ENCODE data around the gene TMEM135. TPM values are rescaled to one million over a fixed set of nuclear protein-coding genes. Genes with fewer than 3 reads are reported as not detected.
"Not testable (repeated sequence)": the region's sequence is repeated elsewhere in the genome, so short reads cannot be mapped to it uniquely, and the experiment has no call there.

Gene TMEM135
- total RNA-seq, 4 donors from 2014 or later = 13.1 to 123 (median 19.1) TPM

DNA sequence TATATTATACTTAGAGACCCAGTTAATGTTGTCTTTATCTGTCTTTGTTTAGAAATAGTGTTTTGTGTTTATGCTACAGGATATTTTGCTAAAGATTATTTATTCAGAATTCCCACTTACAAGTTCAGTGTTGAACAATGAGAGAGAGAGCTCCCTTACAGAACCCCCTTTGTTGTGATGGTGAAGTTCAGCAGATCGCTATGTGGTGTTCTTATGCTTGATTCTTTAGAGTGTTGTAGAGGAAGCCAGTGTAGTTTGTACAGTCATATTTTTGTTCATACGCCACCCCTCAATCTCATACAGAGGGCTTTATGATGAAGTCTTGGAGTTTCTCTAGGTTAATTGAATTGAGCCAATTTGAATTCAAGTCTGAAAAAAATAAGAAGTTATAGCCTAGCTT lies 150.2 kb downstream of the TMEM135 start:
- in situ Hi-C loops (cut with MboI; ENCODE audit: low pct_ligation_motif_present in 1 of 4, low pct_unique_long_range_greater_than_20kb in 1 of 4, low sequenced_read_pairs in 3 of 4) (no loop called here), intact Hi-C loops (cut with DNase I; ENCODE audit: low total_unique reads) (no loop called here)
- no peaks in the 10 kb centered on the region for H3K9me3 ChIP-seq
- TF ChIP-seq POLR2A (IDR thresholded peaks at IDR 0.05) (no peak), POLR2AphosphoS5 (IDR thresholded peaks at IDR 0.05) (no peak), EP300 (IDR thresholded peaks at IDR 0.05; ENCODE audit: low read depth) (no peak)
- TF ChIP-seq, protein P1, sequence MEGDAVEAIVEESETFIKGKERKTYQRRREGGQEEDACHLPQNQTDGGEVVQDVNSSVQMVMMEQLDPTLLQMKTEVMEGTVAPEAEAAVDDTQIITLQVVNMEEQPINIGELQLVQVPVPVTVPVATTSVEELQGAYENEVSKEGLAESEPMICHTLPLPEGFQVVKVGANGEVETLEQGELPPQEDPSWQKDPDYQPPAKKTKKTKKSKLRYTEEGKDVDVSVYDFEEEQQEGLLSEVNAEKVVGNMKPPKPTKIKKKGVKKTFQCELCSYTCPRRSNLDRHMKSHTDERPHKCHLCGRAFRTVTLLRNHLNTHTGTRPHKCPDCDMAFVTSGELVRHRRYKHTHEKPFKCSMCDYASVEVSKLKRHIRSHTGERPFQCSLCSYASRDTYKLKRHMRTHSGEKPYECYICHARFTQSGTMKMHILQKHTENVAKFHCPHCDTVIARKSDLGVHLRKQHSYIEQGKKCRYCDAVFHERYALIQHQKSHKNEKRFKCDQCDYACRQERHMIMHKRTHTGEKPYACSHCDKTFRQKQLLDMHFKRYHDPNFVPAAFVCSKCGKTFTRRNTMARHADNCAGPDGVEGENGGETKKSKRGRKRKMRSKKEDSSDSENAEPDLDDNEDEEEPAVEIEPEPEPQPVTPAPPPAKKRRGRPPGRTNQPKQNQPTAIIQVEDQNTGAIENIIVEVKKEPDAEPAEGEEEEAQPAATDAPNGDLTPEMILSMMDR (IDR thresholded peaks at IDR 0.05) = no peak
- no peak overlapping the region for H3K4me3 ChIP-seq
- H3K27me3 ChIP-seq = no peaks in the 10 kb centered on the region
- no peaks in the 10 kb centered on the region for H3K36me3 ChIP-seq
- DNase-seq = no peak
- no peaks in the 10 kb centered on the region for H3K4me1 ChIP-seq
- no peak overlapping the region for H3K27ac ChIP-seq
- WGBS, 2 donors (ENCODE audit: low coverage in 1 of 2) = 89 to 100% methylated on average over 2 of the region's 2 CpGs

GRCh38 chr11:87188396-87188795 lies 150.7 kb downstream of the TMEM135 start:
- intact Hi-C loops (cut with DNase I; ENCODE audit: low total_unique reads); H3K36me3 ChIP-seq; H3K27me3 ChIP-seq; H3K27ac ChIP-seq; DNase-seq; H3K4me1 ChIP-seq; H3K4me3 ChIP-seq; H3K9me3 ChIP-seq; in situ Hi-C loops (cut with MboI; ENCODE audit: low pct_ligation_motif_present in 1 of 4, low pct_unique_long_range_greater_than_20kb in 1 of 4, low sequenced_read_pairs in 3 of 4): not testable (repeated sequence)
- 90 to 94% methylated on average over 8 of the region's 8 CpGs for WGBS, 2 donors (ENCODE audit: low coverage in 1 of 2)

DNA sequence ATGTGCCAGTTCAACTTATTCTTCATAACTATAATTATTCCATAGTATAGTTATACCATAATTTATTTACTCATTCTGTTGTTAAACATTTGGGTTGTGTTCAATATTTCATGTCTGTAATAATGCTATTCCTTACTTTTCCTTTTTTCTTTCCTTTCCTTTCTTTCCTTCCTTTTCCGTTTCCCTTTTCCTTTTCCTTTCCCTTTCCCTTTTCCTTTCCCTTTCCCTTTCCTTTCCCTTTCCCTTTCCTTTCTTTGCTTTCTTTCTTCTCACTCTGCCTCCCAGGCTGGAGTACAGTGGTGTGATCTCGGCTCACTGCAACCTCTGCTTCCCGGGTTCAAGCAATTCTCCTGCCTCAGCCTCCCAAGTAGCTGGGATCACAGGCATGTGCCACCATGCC lies 151.2 kb downstream of the TMEM135 start:
- in situ Hi-C loops (cut with MboI; ENCODE audit: low pct_ligation_motif_present in 1 of 4, low pct_unique_long_range_greater_than_20kb in 1 of 4, low sequenced_read_pairs in 3 of 4); H3K27me3 ChIP-seq; H3K9me3 ChIP-seq; DNase-seq; H3K4me1 ChIP-seq; H3K27ac ChIP-seq; H3K36me3 ChIP-seq; intact Hi-C loops (cut with DNase I; ENCODE audit: low total_unique reads); H3K4me3 ChIP-seq: not testable (repeated sequence)
- 88 to 100% methylated on average over 3 of the region's 3 CpGs for WGBS, 2 donors (ENCODE audit: low coverage in 1 of 2)

GRCh38 chr11:87190071-87190470 lies 152.3 kb downstream of the TMEM135 start:
- in situ Hi-C loops (cut with MboI; ENCODE audit: low pct_ligation_motif_present in 1 of 4, low pct_unique_long_range_greater_than_20kb in 1 of 4, low sequenced_read_pairs in 3 of 4) (no loop called here), intact Hi-C loops (cut with DNase I; ENCODE audit: low total_unique reads) (no loop called here)
- H3K4me3 ChIP-seq = no peak overlapping the region
- 83 to 89% methylated on average over 1 of the region's 1 CpG for WGBS, 2 donors (ENCODE audit: low coverage in 1 of 2)
- no peaks in the 10 kb centered on the region for H3K4me1 ChIP-seq
- H3K27me3 ChIP-seq = no peaks in the 10 kb centered on the region
- H3K36me3 ChIP-seq = no peaks in the 10 kb centered on the region
- TF ChIP-seq, protein P1 (IDR thresholded peaks at IDR 0.05) = no peak
- TF ChIP-seq EP300 (IDR thresholded peaks at IDR 0.05; ENCODE audit: low read depth) (no peak), POLR2AphosphoS5 (IDR thresholded peaks at IDR 0.05) (no peak), POLR2A (IDR thresholded peaks at IDR 0.05) (no peak)
- DNase-seq = no peak
- H3K27ac ChIP-seq = no peak overlapping the region
- H3K9me3 ChIP-seq = no peaks in the 10 kb centered on the region

DNA sequence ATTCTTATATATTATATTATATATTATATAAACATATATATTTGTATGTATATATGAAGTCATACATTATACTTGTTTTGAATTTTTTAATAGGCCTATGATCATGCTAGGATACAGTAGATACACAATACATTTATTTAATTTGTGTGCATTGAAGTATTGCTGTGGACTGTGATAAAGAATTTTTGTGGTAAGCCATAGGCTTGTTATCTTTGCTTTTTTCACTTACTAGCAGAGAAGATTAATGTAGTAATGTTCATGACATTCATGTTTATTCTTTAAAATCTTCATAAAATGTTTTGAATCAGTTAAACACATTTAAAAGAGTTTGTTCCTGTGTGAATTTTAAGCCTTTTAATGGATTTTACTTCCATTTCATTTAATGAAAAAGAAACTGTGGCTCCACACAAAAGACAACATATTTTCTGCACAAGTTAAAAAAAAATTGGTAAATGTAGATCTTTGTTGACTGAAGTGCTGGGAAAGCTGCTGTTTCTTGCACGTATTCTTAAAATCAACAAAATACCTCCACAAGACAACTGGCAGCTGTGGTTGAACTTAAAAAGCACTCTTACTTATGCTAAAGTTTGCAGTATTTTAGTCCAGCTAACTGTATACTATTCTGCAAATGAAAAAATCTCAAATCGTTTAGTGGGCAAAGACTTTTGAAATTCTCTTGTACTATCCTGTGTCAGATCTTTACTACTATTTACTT lies 156.2 kb downstream of the TMEM135 start:
- H3K36me3 ChIP-seq = no peaks in the 10 kb centered on the region
- no peaks in the 10 kb centered on the region for H3K27me3 ChIP-seq
- intact Hi-C loops (cut with DNase I; ENCODE audit: low total_unique reads) (no loop called here), in situ Hi-C loops (cut with MboI; ENCODE audit: low pct_ligation_motif_present in 1 of 4, low pct_unique_long_range_greater_than_20kb in 1 of 4, low sequenced_read_pairs in 3 of 4) (no loop called here)
- WGBS, 2 donors (ENCODE audit: low coverage in 1 of 2) = 75 to 84% methylated on average over 2 of the region's 2 CpGs
- no peak for DNase-seq
- H3K9me3 ChIP-seq = no peaks in the 10 kb centered on the region
- no peak overlapping the region for H3K4me3 ChIP-seq
- TF ChIP-seq EP300 (IDR thresholded peaks at IDR 0.05; ENCODE audit: low read depth) (no peak), POLR2AphosphoS5 (IDR thresholded peaks at IDR 0.05) (no peak), POLR2A (IDR thresholded peaks at IDR 0.05) (no peak)
- TF ChIP-seq, protein P1 (IDR thresholded peaks at IDR 0.05) = no peak
- no peaks in the 10 kb centered on the region for H3K4me1 ChIP-seq
- H3K27ac ChIP-seq = no peak overlapping the region

All from transverse colon (tissue), 4 donors.